AG20443 (cell line): ENCODE measurements around the gene LPIN3.

Experiments used
- DNase-seq: peaks from one replicate; pipeline ENCODE4 v3.0.0; 2012; ENCODE audit warnings: low spot score, mixed read lengths

The LPIN3 gene

DNA sequence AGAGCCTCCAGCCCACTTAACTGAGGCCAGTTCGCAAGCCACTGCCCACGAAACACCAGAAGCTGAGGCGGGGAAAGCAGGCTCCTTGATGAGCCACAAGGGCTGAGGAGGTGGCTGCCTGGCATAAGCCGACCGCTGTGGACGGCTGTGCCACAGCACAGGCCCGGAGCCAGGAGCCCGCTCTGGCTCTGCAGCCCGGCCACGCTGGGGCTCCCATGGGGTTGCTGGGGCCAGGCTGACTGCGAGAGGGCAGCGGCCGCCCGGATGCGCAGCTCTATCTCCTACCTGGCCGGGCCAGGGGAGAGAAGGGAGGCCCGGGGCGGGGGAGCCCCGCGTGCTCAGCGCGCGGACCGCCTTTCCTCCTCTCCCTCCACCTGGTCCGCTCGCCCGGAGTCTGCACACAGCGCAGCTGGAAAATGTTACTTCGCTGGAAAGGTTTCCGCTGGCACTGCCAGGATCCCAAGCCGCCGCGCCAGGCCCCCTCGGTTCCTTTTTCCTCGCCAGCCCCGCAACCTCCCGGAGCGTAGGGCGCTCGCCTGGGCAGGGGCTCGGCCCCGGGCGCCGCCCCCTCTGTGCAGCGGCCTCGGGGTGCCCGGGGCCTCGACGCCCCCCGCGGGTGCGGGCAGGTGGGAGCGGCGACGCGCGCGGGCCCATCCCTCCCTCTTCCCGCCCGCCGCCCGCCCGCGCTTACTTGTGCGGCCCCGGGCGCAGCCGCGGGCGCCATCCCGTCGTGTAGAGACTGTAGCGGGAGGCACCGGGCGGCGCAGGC lies 25.3 kb downstream of the LPIN3 start:
- DNase-seq = no peak

DNA sequence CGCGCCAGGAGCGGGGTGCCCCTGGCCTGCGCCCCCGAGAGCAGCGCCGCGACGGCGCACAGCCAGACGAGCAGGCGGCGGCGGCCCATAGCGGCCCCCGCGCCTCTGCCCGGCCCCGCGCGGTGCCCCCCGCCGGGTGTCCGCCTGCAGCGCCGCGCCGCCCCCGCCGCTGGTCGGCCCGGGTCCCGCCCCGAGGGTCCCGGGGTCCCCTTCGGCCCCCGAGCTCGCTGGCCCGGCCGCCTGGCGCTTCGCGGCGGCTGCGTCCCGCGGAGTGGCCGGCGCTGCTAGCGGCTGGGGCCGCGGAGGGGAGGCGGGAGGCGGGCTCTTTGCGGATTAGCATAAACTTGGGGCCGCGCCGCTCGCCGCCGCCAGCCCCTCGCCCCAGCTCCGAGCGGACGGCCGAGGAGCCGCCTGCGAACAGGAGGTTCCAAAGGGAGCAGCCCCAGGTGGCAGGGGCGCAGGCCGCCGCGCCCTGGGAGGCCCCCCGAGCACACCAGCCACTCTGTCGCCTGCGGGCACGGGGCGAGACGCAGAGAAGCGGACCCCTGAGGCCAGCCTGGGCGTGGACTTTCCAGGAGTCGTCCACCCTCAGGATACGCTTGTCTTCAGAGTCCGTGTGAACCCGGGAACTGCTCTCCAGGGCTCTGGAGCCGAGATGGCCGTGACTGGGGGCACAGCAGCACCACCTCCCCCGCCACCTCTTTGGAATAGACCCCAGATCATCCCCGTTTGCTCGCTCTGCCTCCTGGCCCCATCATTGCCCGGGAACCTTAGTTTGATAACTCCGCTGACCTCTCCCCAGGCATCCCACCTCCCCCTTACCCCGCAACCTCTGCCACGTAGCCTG lies 26.1 kb downstream of the LPIN3 start, which contains the start of gene EMILIN3:
Gene EMILIN3, minus strand, starts transcription at position 273 of the 847 bp plus-strand sequence. Its CDS starts 184 bp downstream, at position 89.
- no peak for DNase-seq

DNA sequence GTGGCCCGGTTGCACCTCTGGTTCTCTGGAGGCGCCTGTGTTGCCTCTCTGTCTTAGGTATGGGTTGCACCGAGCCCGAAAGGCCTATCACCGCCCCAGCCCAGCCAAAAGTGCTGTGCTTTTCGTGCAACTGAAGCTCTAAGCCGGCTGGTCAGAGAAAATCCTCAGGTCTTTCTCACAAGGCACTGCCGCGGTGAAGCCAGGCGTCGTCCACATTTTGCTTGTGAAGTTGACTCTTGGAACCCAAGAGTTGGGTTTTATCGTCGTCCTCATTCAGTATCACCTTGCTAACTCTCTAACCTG lies 26.7 kb downstream of the LPIN3 start:
- no peak for DNase-seq

DNA sequence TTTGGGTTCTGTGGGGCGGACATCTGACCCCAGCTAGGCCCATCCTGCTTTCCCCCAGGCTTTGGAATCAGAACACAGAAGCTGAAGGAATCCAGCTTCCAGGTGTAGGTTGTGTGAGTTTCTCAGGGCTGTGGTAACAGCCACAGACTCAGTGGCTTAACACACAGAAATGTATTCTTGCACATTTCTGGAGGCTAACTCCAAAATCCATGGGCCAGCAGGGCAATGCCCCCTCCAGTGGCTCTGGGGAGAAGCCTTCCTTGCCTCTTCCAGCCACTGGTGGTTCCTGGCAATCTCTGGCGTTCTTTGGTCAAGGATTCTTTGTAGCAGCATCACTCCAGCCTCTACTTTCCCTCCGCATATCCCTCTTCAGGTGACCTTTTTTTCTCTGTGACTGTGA lies 27.3 kb downstream of the LPIN3 start:
- no peak for DNase-seq

DNA sequence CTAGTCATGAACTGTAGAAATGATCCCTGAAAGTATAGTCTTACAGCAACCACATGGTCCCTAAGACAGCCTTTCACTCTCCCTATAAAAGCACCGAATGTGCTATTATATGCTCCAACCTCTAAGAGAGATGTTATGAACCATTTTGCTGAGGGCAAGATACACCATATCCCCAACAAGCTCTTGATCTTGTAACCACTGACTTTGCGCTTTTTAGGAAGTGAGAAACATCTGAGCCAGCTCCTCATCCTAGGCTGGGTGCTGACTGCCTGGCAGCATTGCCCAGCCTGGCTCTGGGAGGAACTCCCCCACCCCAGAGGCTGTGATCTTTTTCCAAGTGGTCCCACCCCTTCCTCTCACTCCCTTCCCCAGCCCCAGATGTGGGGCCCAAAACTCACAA lies 29.1 kb downstream of the LPIN3 start:
- no peak for DNase-seq

DNA sequence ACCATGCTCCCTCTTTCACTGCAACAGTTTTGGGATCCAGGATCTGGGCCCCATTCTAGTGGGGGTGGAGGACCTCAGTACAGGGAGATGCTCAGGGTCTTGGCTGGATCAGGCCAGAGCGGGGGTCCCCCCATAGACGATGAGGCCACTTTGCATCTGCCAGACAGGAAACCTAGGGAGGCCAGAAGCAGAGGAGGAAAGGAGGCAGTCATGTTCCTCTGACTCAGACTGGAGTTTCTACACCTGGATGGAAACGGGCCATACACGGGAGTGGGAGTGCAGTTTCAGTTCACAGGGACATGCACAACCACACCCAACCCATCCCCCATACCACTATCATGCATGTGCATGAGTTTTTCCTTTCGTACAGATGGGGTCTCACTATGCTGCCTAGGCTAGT lies 29.6 kb downstream of the LPIN3 start:
- no peak for DNase-seq

DNA sequence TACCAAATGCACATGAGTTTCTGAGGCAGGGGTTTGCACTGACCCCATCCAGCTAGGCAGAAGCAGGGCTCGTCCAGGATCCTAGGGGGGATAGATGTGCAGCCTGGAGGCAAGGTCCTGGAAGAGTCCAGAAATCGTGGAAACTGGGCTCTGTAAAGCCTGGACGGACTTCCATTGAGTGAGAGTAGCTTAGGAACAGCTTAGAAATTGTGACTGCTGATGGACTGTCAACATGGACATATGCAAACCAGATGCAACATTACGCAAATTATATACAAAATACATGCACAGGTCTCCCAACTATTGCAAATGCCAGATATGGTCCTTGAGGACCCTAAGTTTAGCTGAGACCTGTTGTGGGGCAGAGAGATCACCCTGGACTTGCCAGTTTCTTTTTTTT lies 30.8 kb downstream of the LPIN3 start:
- no peak for DNase-seq

DNA sequence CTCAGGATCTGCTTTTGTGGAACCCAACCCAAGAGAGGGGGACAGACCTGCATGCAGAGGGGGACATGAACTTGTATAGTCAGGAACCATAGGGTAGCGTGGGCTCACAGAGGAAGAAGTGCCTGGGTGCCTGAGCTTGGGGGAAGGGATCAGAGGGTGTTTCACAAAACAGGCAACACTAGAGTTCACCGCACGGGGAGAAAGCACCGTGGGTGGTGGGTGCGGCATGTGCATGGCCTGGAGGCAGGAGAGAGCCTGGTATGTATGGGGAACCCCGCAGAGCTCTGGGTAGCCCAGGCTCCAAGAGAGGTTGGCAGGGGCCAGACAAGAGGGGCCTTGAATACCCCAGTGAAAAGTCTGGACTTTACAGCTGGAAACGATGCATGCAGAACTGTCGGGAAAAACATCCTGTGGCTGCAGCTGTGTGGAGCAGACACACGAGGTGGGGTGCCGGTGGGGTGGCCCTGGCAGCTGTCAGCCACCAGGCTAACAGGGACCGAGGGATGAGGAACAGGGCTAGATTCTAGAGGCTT lies 32.7 kb downstream of the LPIN3 start:
- DNase-seq = no peak

DNA sequence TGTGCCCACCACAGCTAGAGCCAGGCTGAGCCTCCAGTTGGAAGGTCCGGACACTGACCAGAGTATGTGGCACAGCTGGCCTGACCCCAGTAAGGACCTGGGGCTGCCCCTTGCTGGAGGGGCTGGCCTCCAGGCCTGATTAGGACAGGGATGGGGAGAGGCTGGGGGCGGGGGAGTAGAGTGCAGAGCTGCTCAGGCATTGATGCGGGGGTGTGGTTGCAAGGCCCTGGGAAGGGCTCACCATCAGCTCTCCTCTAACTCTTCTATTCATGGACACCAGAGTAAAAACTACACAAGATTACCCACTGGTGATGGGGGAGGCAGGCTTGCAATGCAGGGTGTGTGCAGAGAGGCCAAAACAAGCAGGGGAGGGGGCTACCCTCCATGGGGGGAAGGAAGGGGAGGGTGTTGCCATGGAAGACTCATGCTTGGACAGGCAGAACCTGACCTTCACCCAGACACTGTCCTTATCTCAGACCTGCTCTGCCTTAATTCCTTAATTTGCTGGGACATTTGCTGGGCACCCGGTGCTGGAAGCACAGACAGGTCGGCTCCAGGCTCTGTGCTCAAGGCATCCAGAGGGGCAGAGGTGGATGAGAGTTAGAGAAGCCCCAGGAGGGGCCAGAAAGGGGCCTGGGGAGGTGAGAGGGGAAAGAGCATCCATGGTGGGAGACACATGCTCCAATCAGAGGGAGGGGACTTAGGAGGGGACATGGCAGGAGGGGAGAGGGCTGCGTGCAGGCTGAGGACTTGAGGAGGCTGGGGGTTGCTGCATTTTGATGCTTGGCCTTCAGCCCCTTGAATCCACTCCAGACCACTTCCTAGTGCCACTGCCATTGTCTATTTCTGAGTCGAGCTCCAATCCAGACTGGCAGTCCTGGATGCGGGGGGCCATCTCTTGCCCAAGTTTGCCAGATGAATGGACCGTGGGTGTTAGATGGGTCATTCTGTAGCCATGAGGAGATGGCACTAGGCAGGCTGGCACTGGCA lies 33.6 kb downstream of the LPIN3 start:
- DNase-seq = no peak

DNA sequence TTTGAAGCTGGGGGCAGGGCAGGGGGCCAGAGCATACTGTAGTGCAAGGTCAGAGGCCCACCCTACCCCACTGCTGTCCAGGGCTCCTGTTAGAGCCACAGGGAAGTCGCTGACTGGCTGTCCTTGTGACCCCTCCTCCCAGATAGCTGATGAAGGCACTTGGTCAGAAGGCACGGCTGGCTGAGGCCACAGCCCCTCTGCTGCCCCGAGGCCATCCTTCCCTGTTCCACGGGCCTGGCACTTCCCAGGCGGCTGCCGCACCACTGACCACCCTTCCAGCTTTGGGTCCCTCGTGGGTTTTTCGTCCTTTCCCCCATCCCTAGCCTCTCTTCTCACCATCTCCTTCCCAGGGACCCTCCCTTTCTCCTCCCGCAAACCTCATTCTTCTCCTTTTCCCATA lies 35.2 kb downstream of the LPIN3 start:
- DNase-seq = no peak

DNA sequence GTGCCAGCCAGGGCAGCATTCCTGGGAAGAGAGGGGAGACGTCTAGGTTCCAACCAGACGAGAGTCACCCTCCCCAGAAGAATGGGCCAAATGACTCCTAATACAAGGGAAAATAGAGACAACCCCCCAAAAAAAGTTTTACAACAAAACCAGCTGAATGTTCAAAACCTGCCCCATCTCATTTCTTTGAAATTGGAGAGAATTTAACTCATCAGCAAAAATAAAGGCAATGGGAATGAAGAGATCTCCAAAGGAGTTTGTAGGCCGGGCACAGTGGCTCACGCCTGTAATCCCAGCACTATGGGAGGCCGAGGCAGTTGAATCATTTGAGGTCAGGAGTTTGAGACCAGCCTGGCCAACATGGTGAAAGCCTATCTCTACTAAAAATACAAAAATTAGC lies 35.7 kb downstream of the LPIN3 start:
- DNase-seq = no peak

DNA sequence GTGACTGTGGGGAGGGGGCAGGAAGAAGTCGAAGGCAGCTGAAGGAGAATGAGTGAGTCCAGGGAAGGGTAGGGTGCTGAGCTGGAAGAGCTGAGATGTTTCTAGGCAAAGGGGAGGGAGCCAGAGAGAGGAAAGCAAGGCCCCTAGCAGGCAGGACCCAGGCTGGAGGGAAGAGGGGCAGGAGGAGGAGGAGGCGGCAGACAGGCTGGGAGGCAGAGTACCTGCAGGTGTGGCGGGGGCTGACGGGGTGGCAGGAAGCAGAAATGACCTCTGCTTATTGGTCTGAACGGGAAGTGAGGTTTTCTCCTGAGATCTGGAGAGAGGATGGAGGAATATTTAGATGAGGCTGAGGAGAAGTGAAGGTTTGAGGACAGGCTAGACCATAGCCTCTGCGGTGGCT lies 36.7 kb downstream of the LPIN3 start:
- no peak for DNase-seq

DNA sequence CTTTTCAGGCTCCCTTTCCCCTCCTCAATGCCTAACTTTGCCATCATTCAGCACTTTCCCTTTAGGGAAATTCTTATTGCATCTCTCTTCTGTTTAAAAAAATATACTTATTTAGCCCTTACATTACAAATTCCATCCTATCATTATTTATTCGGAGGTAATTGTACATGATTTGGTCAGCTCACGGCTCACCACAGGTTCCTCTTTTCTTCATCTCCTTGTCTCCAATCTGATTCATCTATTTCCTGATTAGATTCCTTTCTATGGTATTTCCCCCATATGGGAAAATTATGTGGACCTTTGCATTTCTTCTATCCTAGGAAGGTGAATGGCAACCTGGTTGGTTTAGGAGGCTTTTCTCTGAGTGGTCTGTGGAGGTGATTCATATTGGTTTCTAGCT lies 38.9 kb downstream of the LPIN3 start:
- DNase-seq = no peak

DNA sequence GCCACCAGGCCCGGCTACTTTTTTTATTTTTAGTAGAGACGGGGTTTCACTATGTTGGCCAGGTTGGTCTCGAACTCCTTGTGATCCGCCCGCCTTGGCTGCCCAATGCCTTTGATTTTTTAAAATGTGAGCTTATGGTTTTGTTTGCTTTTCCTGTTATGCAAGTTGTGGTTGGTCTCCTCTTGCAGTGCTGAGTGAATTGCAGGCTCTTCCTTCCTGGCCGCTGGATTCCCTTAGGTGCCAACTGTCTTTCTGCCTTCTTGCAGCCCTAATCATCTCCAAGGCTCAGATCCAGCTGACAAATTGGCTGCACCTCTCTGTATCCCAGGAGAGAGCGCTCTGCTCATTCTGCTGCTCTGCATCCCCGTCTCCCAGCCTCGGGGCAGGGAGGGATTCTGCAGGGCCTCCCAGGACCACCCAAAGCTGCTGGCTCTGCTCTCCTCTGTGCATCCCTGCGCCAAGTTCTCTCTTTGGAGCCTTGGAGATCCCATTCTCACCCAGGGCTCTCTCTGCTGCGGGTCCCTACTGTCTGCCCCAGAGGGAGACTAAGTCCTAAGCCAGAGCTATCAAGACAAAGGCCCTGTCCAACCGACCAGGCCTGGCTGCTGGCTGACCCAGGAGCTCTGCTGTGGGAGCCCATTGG lies 40.1 kb downstream of the LPIN3 start:
- no peak for DNase-seq

DNA sequence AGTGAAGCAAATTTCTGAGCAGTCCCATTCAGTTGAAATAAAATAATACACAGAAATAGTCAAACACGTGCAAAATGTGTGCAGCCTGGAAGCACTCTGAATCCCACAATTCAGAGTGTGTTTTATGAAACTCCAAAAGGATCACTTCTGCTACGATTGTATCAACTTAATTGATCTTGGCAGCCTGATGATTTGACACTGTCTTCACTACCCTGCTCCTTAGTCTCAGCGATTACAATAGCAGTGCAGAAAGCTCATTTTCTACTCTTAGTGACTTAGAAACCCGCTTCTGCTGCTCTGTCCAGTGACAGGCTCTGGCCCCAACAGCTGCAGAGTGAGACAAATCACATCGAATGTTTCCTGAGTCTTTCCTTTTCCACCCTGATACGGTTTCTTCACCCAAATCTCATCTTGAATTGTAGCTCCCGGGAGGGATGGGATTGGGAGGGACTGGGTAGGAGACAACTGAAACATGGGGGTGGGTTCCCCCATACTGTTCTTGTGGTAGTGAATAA lies 42.2 kb downstream of the LPIN3 start:
- DNase-seq = no peak

DNA sequence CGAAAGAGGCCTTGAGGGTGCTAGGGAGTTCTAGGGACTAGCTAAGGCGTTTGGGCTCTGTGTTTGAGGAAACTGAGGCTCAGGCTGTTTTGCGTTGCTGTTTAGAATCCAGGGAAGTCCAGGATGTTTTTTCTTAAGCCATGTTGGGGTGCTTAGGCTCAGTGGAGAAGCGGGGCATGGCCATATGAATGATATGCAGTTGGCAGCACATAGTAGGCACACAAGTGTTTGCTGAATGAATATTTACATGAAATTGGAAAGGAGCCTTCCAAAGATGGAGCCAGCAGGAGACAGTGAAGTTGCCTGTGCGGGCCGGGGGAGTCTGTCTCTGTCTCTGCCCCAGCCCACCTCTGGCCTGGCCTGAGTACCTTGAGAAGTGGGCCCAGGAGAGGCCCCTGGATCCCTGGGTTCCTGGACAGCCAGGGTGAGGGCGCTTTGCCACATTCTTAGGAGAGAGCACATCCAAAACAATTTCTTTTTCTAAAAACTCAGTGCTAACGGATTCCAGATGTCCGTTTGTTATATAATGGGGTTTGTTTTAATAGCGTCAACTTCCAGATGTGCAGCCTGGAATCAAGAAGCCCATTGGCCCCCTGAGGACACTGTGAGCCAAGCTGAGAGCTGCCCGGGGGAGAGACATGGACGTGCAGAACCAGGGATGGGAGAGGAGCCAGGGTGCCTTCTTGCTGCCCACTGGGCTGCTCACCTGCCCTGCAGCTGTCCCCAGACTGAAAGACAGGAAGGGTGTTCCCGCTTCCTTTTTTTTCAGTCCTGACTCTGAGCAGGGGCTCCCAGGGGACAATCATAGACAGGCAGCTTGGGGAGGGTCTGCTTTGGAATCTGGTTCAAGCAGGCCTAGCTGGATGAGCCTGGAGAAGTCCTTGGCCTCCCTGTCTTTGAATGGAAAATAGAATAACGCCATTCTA lies 46.1 kb downstream of the LPIN3 start:
- peak; percentile 69 for DNase-seq

DNA sequence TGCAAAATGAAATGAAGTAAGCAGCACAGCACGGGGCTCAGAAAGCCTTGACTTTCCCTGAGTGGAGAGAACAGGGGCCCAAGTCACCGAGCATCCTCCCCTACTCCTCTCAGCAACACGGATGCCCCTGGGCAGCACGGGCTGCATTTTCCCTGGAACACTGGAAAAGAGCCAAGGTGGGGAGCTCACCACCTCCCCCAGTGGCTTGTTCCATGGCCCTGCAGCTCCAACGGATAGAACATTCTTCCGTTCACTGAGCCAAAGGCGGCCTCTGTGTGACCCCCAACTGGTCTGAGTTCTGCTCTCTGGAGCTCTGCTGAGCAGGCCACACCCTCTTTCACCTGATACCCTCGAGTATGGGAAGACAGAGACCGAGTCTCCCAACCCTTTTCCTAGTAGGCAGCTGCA lies 46.8 kb downstream of the LPIN3 start:
- DNase-seq = no peak

DNA sequence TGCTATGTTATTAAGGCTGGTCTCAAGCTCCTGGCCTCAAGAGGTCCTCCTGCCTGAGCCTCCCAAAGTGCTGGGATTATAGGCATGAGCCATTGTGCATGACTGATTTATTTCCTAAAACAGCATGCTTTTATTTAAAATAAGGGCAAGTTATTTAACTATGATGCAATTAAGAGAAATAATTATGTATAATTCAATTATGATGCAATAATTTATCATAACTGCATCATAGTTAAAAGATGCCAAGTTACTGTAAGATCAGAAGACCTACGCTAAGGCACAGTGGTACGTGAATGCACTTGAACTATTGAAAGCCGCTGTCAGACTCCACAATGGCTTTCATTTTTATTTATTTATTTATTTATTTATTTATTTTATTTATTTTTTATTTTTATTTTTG lies 50.3 kb downstream of the LPIN3 start:
- no peak for DNase-seq

DNA sequence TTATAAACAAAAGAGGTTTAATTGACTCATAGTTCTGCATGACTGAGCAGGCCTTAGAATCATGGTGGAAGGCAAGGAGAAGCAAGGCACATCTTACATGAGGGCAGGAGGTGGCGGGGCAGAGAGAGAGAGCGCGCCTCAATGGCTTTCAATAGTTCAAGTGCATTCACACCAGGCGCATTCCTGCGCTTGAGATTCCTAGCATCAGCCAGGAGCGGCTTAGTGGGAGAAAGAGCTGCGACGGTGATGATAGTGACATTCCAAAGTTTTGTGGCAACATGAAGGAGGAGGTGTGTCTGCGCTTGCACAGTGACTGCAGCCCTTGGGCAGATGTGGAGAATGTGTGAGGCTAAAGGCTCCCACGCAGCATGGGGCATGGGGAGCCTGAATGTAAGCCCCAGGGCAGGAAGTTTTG lies 51.0 kb downstream of the LPIN3 start:
- DNase-seq = no peak

DNA sequence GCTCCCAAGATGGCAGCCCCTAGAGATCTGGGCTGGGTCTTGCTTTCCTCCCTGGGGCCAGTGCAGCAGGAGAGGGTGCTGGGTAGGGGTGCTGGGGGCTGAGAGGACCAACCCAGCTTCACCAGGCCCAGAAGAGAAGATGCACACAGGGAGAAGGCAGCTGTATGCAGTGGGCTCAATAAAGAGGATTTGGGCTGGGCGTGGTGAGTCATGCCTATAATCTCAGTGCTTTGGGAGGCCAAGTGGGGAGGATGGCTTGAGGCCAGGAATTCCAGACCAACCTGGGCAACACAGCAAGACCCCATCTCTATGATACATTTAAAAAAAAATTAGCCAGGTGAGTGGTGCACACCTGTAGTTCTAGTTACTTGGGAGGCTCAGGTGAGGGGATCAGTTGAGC lies 51.7 kb downstream of the LPIN3 start:
- DNase-seq = no peak
